ENCODE measurements around the gene FAM90A1.
"Not testable (repeated sequence)": the region's sequence is repeated elsewhere in the genome, so short reads cannot be mapped to it uniquely, and the experiment has no call there.

The FAM90A1 gene

DNA sequence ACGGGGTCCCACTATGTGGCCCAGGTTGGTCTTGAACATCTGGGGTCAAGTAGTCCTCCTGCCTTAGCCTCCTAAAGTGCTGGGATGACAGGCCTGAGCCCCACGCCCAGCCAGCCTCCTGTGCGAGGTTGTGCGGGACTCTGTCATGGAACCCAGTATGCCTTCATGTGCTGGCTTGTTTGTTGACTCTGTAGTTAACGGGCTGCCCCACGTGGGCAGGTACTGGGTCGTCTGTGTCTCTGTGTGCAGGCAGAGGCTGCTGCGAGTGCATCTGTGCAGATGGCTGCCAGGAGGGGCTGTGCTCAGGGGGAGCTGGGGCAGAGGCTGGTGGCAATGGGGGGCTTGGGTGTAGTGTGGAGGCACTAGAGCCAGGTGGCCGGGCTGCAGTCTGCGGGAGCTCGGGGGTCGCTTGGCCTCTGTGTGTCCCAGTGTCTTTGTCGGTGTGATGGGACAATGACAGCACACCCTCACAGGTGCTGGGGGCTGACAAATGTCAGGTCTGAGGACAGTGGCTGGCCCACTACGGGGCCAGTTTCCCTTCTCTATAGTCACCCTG is 6.0 kb upstream of the FAM90A1 start:
- not testable (repeated sequence) for DNase-seq (ENCODE audit: low read depth)

DNA sequence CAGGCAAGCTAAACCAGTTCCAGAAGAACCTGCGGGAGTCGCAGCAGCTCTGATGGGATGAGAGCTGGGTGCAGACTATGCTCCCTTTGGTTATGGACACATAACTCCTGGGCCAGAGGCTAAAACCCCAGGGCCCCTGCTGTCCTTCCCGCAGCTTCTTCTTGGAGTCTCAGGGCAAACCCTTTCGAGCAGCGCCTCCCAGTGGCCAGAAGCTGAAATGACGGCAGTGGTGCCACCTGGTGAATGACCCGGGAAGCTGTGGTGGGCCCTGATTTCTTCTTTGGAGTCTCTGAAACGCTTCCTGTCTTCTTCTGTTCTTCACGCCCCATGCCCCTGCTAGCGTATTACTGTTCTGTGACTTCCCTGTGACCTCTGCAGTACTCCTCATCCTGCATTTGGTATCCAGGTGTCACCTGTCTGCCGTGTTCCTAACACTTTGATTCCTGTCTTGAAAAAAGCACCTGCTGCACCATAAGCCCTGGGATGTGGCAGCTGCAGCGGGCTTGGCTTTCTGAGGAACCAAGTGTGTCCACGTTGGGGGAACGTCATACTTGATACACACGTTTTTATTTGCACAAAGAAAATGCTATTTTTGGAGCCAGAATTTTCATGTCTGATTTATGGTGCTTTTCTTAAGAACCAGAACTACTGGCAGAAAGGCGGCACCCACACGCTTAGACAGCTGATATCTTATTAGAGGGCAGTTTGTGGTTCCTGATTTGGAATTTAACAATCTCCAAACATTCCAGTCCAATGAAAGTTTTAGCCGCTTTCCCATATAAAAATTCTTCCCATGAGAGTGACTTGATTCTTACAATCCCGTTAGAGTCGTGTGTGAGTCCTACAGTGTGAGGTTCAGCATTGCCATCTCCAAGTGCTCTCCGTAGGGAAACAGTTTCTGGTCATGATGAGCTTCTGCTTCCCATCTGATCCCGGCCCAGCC is 4.5 kb upstream of the FAM90A1 start:
- DNase-seq (ENCODE audit: low read depth) = not testable (repeated sequence)

DNA sequence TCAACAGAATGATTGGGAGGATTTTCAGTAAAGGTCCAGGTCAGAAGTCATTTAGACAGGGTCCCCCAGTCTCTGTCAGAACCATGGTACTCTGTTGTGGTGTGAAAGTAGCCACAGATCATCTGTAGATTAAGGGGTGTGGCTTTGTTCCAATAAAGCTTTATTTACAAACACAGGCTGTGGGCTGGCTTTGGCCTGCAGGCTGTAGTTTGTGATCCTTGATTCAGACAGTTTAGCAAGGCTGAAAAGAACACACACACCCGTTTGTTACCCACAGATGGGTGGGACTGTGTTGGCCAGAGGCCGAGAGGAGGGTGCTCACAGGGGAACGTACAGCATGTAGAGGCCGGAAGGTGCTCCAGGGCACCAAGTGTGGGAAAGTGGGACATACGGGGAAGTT is 3.6 kb upstream of the FAM90A1 start:
- not testable (repeated sequence) for DNase-seq (ENCODE audit: low read depth)

GRCh38 chr12:8229486-8229885 is 2.1 kb upstream of the FAM90A1 start:
- not testable (repeated sequence) for DNase-seq (ENCODE audit: low read depth)

DNA sequence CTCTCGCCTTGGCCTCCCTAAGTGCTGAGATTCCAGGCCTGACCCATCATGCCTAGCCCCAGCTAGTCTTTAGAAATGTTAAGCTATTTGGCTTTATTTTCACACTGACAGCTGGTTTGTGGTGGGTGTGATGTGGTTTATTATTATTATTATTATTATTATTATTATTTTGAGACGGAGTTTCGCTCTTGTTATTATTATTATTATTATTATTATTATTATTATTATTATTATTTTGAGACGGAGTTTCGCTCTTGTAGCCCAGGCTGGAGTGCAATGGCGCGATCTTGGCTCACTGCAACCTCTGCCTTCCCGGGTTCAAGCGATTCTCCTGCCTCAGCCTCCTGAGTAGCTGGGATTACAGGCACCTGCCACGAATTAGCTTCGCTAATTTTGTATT is 1.2 kb upstream of the FAM90A1 start:
- not testable (repeated sequence) for DNase-seq (ENCODE audit: low read depth)

GRCh38 chr12:8227732-8228077 is 287 bp upstream of the FAM90A1 start:
- not testable (repeated sequence) for DNase-seq (ENCODE audit: low read depth)

DNA sequence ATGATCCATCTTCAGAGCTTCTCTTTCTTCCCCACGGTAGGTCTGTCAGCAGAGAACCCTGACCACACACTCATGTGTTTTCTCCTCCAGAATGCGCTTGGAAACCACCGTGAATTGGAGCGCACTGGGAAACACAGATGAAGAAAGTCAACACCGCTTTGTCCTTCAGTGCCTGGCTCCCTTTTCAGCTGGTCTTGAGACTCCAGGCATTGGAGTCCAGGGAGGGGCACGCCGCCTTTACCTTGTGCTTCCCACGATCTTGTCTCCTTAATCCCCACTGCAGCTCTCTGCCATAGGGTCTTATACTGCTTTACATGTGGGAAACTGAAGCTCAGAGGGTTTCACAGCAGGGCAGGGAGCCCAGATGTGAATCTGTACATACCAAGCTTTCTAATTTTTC is 1.1 kb downstream of the FAM90A1 start:
- no peak for DNase-seq (ENCODE audit: low read depth)

- not testable (repeated sequence) for DNase-seq (ENCODE audit: low read depth)
These were observed 2.6 kb downstream of the FAM90A1 start for GRCh38 chr12:8224782-8225181.

DNA sequence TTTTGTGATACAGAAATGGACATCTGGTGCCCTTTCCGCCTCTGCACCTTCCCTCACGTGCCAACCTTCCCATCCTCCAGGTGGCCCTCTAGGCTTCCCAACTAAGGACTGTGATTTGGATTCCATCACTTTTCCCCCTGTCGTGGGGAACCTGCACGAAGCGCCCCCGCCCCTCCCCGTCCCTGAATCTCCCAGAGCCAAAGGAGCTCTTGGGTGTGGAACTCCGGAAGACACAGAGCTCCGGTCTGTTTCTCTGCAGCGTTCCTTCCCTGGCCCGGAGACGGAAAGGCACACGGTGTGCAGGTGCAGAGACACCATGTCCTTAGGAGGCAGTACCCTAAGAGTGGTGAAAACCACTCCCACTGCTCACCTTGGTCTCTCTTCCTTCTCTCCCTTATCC is 3.8 kb downstream of the FAM90A1 start:
- DNase-seq (ENCODE audit: low read depth) = not testable (repeated sequence)

GRCh38 chr12:8222303-8222702 is 5.1 kb downstream of the FAM90A1 start:
- not testable (repeated sequence) for DNase-seq (ENCODE audit: low read depth)

- DNase-seq (ENCODE audit: low read depth) = not testable (repeated sequence)
These were observed 5.6 kb downstream of the FAM90A1 start for GRCh38 chr12:8221844-8222243.

DNA sequence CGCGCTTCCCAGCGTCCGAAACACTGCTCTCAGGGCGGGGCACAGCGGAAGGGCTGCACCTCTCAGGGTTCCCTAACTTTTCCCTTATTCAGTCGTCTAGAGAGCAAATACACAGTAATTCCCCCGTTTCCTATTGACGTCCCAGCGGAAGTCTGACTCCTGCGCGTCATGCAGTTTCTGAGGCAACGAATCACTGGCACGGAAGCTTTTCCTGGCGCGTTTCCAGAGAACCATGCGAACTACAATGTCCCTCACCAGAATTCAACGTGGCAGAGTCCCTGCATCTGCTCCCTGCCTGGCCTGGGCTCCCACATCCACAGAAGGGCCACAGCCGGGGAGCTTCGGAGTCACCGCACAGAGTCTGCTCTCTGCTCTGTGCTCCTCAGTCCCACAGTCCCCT is 6.0 kb downstream of the FAM90A1 start:
- not testable (repeated sequence) for DNase-seq (ENCODE audit: low read depth)

DNA sequence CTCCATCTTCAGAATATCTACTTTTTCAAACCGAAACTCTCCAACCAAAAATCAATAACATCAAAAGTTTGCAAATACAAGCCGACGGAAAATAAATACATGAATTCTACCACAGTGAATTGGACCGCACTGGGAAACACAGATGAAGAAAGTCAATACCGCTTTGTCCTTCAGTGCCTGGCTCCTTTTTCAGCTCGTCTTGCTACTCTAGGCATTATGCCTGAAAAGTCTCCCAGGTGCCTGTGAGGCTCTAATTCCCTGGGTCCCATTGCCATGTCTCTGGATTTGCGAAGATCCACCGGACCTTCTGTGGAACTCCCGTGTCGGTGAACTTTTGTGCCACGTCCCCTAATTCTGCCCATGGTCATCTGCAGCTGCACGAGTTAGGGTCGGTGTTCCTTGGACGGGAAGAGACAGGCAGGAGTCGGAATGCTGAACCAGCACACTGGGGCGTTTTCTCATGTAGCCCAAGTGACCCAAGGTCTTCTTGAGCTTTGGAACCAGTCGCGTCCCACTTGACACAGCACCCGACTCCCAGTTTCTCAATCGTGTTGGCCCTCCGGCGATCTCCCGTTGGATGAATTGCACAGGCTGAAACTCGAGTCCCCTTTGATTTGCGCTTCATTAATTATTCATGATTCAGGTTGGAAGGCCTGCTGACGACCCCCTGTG is 8.6 kb downstream of the FAM90A1 start:
- not testable (repeated sequence) for DNase-seq (ENCODE audit: low read depth)

- peak; percentile 65 for DNase-seq (ENCODE audit: low read depth)
These were observed 29.6 kb downstream of the FAM90A1 start for GRCh38 chr12:8197685-8198308.

- DNase-seq (ENCODE audit: low read depth) = not testable (repeated sequence)
These were observed 39.3 kb downstream of the FAM90A1 start for GRCh38 chr12:8188088-8188487.

DNA sequence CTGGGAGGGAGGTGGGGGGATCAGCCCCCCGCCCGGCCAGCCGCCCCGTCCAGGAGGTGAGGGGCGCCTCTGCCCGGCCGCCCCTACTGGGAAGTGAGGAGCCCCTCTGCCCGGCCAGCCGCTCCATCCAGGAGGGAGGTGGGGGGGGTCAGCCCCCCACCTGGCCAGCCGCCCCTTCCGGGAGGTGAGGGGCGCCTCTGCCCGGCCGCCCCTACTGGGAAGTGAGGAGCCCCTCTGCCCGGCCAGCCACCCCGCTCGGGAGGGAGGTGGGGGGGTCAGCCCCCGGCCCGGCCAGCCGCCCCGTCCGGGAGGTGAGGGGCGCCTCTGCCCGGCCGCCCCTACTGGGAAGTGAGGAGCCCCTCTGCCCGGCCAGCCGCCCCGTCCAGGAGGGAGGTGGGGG is 43.2 kb downstream of the FAM90A1 start:
- DNase-seq (ENCODE audit: low read depth) = not testable (repeated sequence)

DNA sequence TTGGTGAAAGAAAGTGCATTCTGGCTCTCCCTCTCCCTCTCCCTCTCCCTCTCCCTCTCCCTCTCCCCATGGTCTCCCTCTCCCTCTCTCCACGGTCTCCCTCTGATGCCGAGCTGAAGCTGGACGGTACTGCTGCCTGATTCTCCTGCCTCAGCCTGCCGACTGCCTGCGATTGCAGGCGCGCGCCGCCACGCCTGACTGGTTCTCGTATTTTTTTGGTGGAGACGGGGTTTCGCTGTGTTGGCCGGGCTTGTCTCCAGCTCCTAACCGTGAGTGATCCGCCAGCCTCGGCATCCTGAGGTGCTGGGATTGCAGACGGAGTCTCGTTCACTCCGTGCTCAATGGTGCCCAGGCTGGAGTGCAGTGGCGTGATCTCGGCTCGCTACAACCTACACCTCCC is 44.1 kb downstream of the FAM90A1 start:
- DNase-seq (ENCODE audit: low read depth) = not testable (repeated sequence)

- not testable (repeated sequence) for DNase-seq (ENCODE audit: low read depth)
These were observed 44.5 kb downstream of the FAM90A1 start for GRCh38 chr12:8182923-8183322.

GRCh38 chr12:8181271-8181670 is 46.1 kb downstream of the FAM90A1 start:
- not testable (repeated sequence) for DNase-seq (ENCODE audit: low read depth)

DNA sequence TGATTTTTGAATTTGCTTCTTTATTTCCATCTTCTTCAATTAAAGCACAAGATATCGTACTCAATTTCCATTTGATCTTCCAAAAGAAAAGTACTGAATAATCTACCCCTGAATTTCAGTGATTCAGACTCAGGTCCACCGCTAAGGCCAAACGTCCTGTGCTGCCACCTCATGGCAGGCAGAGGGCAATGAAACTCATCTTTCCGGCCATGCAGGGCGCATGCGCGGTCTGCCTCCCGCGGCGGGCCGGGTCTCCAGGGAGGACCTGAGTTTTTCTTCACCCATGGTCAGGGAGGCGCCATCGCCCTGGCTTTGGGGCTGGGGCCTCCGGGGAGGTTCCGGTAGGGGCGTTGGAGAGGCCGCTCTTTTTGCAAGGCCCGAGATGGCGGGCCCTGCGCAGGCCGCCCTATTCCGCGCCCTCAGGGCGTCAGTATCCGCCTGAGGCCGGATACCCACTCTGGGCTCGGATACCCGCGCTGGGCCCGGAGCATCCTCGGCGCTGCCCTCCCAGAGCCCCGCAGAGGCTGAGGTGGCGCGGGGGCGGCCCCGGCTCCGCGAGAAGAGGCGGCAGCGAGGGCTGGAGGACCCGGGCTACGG is 47.3 kb downstream of the FAM90A1 start:
- DNase-seq (ENCODE audit: low read depth) = peak; percentile 77

DNA sequence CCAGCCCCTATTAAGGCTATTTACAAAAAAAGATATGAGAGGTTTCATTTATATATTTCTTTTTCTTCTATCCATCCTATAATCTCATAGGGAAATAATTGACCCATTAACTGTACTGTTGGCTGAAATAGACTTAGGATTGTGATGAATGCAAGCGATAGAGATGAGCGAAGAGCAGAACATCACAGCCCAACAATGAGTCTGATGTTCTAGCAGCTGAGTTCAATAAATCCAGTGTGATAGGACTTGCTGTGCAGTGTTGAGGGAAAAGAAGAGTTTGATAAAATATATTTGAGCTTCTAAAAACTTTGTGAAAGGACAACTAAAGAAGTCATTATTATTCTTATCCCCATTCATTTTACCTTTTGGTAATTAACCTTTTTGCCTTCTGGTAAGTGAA is 54.5 kb downstream of the FAM90A1 start:
- DNase-seq (ENCODE audit: low read depth) = not testable (repeated sequence)
